ENCODE measurements around the gene LINC01488.

The LINC01488 gene

GRCh38 chr11:69471729-69472540 is 9.5 kb upstream of the LINC01488 start:
- Histone ChIP-seq H3K4me1 (ENCODE audit: control insufficient read depth, insufficient read depth, low read length, poor library complexity, severe bottlenecking) (no peaks in the 10 kb centered on the region), H3K27ac (ENCODE audit: insufficient read depth, low read length, poor library complexity, severe bottlenecking) (no peak overlapping the region), H3K36me3 (ENCODE audit: control insufficient read depth, insufficient read depth, low read length) (no peaks in the 10 kb centered on the region), H3K27me3 (replicated peaks; ENCODE audit: control insufficient read depth, insufficient read depth, low read length, poor library complexity, severe bottlenecking) (no peaks in the 10 kb centered on the region), H3K9me3 (ENCODE audit: control insufficient read depth, low read length) (no peaks in the 10 kb centered on the region), H3K4me3 (ENCODE audit: insufficient read depth, low read depth, low read length, poor library complexity, severe bottlenecking) (no peak overlapping the region)
- no peak for DNase-seq

- no peaks in the 10 kb centered on the region for H3K36me3 ChIP-seq (ENCODE audit: control insufficient read depth, insufficient read depth, low read length)
- no peaks in the 10 kb centered on the region for H3K9me3 ChIP-seq (ENCODE audit: control insufficient read depth, low read length)
- H3K27ac ChIP-seq (ENCODE audit: insufficient read depth, low read length, poor library complexity, severe bottlenecking), result no peak overlapping the region
- no peak for DNase-seq
- H3K4me1 ChIP-seq (ENCODE audit: control insufficient read depth, insufficient read depth, low read length, poor library complexity, severe bottlenecking), result no peaks in the 10 kb centered on the region
- H3K27me3 ChIP-seq (replicated peaks; ENCODE audit: control insufficient read depth, insufficient read depth, low read length, poor library complexity, severe bottlenecking), result no peaks in the 10 kb centered on the region
- no peak overlapping the region for H3K4me3 ChIP-seq (ENCODE audit: insufficient read depth, low read depth, low read length, poor library complexity, severe bottlenecking)
These were observed 8.8 kb upstream of the LINC01488 start for GRCh38 chr11:69472541-69473275.

GRCh38 chr11:69473276-69473845 is 8.1 kb upstream of the LINC01488 start:
- Histone ChIP-seq H3K36me3 (ENCODE audit: control insufficient read depth, insufficient read depth, low read length) (no peaks in the 10 kb centered on the region), H3K27me3 (replicated peaks; ENCODE audit: control insufficient read depth, insufficient read depth, low read length, poor library complexity, severe bottlenecking) (no peaks in the 10 kb centered on the region), H3K4me3 (ENCODE audit: insufficient read depth, low read depth, low read length, poor library complexity, severe bottlenecking) (no peak overlapping the region), H3K4me1 (ENCODE audit: control insufficient read depth, insufficient read depth, low read length, poor library complexity, severe bottlenecking) (no peaks in the 10 kb centered on the region), H3K27ac (ENCODE audit: insufficient read depth, low read length, poor library complexity, severe bottlenecking) (no peak overlapping the region), H3K9me3 (ENCODE audit: control insufficient read depth, low read length) (no peaks in the 10 kb centered on the region)
- no peak for DNase-seq

GRCh38 chr11:69474736-69475135 is 6.7 kb upstream of the LINC01488 start:
- H3K9me3 ChIP-seq (ENCODE audit: control insufficient read depth, low read length), result no peaks in the 10 kb centered on the region
- no peak overlapping the region for H3K4me3 ChIP-seq (ENCODE audit: insufficient read depth, low read depth, low read length, poor library complexity, severe bottlenecking)
- no peak for DNase-seq
- H3K27me3 ChIP-seq (replicated peaks; ENCODE audit: control insufficient read depth, insufficient read depth, low read length, poor library complexity, severe bottlenecking), result no peaks in the 10 kb centered on the region
- no peak overlapping the region for H3K27ac ChIP-seq (ENCODE audit: insufficient read depth, low read length, poor library complexity, severe bottlenecking)
- no peaks in the 10 kb centered on the region for H3K4me1 ChIP-seq (ENCODE audit: control insufficient read depth, insufficient read depth, low read length, poor library complexity, severe bottlenecking)
- H3K36me3 ChIP-seq (ENCODE audit: control insufficient read depth, insufficient read depth, low read length), result no peaks in the 10 kb centered on the region

GRCh38 chr11:69475141-69475865 is 6.2 kb upstream of the LINC01488 start:
- no peaks in the 10 kb centered on the region for H3K4me1 ChIP-seq (ENCODE audit: control insufficient read depth, insufficient read depth, low read length, poor library complexity, severe bottlenecking)
- DNase-seq, result no peak
- H3K4me3 ChIP-seq (ENCODE audit: insufficient read depth, low read depth, low read length, poor library complexity, severe bottlenecking), result no peak overlapping the region

GRCh38 chr11:69475866-69476471 is 5.5 kb upstream of the LINC01488 start:
- Histone ChIP-seq H3K27ac (ENCODE audit: insufficient read depth, low read length, poor library complexity, severe bottlenecking) (no peak overlapping the region), H3K36me3 (ENCODE audit: control insufficient read depth, insufficient read depth, low read length) (no peaks in the 10 kb centered on the region), H3K4me3 (ENCODE audit: insufficient read depth, low read depth, low read length, poor library complexity, severe bottlenecking) (no peak overlapping the region), H3K9me3 (ENCODE audit: control insufficient read depth, low read length) (no peaks in the 10 kb centered on the region), H3K4me1 (ENCODE audit: control insufficient read depth, insufficient read depth, low read length, poor library complexity, severe bottlenecking) (no peaks in the 10 kb centered on the region), H3K27me3 (replicated peaks; ENCODE audit: control insufficient read depth, insufficient read depth, low read length, poor library complexity, severe bottlenecking) (no peaks in the 10 kb centered on the region)
- DNase-seq, result no peak

More at GRCh38 chr11:69475141-69475865, 6.2 kb upstream of the LINC01488 start:
- Histone ChIP-seq H3K9me3 (ENCODE audit: control insufficient read depth, low read length) (no peaks in the 10 kb centered on the region), H3K27me3 (replicated peaks; ENCODE audit: control insufficient read depth, insufficient read depth, low read length, poor library complexity, severe bottlenecking) (no peaks in the 10 kb centered on the region), H3K27ac (ENCODE audit: insufficient read depth, low read length, poor library complexity, severe bottlenecking) (no peak overlapping the region), H3K36me3 (ENCODE audit: control insufficient read depth, insufficient read depth, low read length) (no peaks in the 10 kb centered on the region)

- Histone ChIP-seq H3K36me3 (ENCODE audit: control insufficient read depth, insufficient read depth, low read length) (no peaks in the 10 kb centered on the region), H3K4me3 (ENCODE audit: insufficient read depth, low read depth, low read length, poor library complexity, severe bottlenecking) (no peak overlapping the region), H3K4me1 (ENCODE audit: control insufficient read depth, insufficient read depth, low read length, poor library complexity, severe bottlenecking) (no peaks in the 10 kb centered on the region), H3K9me3 (ENCODE audit: control insufficient read depth, low read length) (no peaks in the 10 kb centered on the region), H3K27ac (ENCODE audit: insufficient read depth, low read length, poor library complexity, severe bottlenecking) (no peak overlapping the region), H3K27me3 (replicated peaks; ENCODE audit: control insufficient read depth, insufficient read depth, low read length, poor library complexity, severe bottlenecking) (no peaks in the 10 kb centered on the region)
- no peak for DNase-seq
These were observed 4.9 kb upstream of the LINC01488 start for GRCh38 chr11:69476509-69476961.

GRCh38 chr11:69477086-69477485 is 4.4 kb upstream of the LINC01488 start:
- Histone ChIP-seq H3K27me3 (replicated peaks; ENCODE audit: control insufficient read depth, insufficient read depth, low read length, poor library complexity, severe bottlenecking) (no peaks in the 10 kb centered on the region), H3K27ac (ENCODE audit: insufficient read depth, low read length, poor library complexity, severe bottlenecking) (no peak overlapping the region), H3K36me3 (ENCODE audit: control insufficient read depth, insufficient read depth, low read length) (no peaks in the 10 kb centered on the region), H3K9me3 (ENCODE audit: control insufficient read depth, low read length) (no peaks in the 10 kb centered on the region), H3K4me3 (ENCODE audit: insufficient read depth, low read depth, low read length, poor library complexity, severe bottlenecking) (no peak overlapping the region), H3K4me1 (ENCODE audit: control insufficient read depth, insufficient read depth, low read length, poor library complexity, severe bottlenecking) (no peaks in the 10 kb centered on the region)
- no peak for DNase-seq

GRCh38 chr11:69479591-69480271 is 1.7 kb upstream of the LINC01488 start:
- H3K9me3 ChIP-seq (ENCODE audit: control insufficient read depth, low read length), result no peaks in the 10 kb centered on the region
- no peak for DNase-seq
- no peak overlapping the region for H3K4me3 ChIP-seq (ENCODE audit: insufficient read depth, low read depth, low read length, poor library complexity, severe bottlenecking)
- H3K27ac ChIP-seq (ENCODE audit: insufficient read depth, low read length, poor library complexity, severe bottlenecking), result no peak overlapping the region
- no peaks in the 10 kb centered on the region for H3K36me3 ChIP-seq (ENCODE audit: control insufficient read depth, insufficient read depth, low read length)
- H3K4me1 ChIP-seq (ENCODE audit: control insufficient read depth, insufficient read depth, low read length, poor library complexity, severe bottlenecking), result no peaks in the 10 kb centered on the region
- H3K27me3 ChIP-seq (replicated peaks; ENCODE audit: control insufficient read depth, insufficient read depth, low read length, poor library complexity, severe bottlenecking), result no peaks in the 10 kb centered on the region

All from effector memory CD4-positive, alpha-beta T cell (primary cell).